Esophagus muscularis mucosa (tissue), 3 donors: ENCODE data around the gene MYH7.
"Not testable (repeated sequence)": the region's sequence is repeated elsewhere in the genome, so short reads cannot be mapped to it uniquely, and the experiment has no call there.

Experiments
- EP300 ChIP-seq: sonication (generic); formaldehyde crosslinking; IDR thresholded peaks from one replicate; pipeline ENCODE4 v1.6.1; 2017; ENCODE audit warnings: antibody characterized with exemption
- TF ChIP-seq, protein P1 (sequence below), 3 experiments: fragments of 200-600 bp in 2 of 3; fragments of 450-650 bp in 1 of 3; sonication (generic) in 2 of 3; IDR thresholded peaks; one replicate each; pipeline ENCODE4 v1.5.1; 2017 to 2019; ENCODE audit warnings: antibody characterized with exemption in 3 of 3, mild to moderate bottlenecking in 2 of 3, moderate library complexity in 1 of 3

DNA sequence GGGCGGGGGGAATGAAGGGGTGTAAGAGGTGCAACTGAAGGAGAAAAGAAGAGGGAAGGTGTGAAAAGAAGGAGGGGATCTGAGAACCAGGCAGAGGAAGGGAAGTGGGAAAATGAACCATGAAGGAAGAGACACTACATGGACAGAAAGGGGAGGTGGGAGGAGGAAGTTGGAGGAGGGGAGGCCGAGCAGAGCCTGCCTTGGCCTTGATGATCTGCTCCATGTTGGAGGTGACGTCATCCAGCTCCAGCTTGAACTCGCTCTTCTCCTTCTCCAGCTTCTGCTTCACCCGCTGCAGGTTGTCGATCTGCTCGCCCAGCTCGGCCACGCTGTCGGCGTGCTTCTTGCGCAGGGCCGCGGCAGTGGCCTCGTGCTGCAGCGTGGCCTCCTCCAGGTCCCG, 15.8 kb downstream of the MYH7 start:
- TF ChIP-seq EP300, result not testable (repeated sequence)
- TF ChIP-seq, protein P1, sequence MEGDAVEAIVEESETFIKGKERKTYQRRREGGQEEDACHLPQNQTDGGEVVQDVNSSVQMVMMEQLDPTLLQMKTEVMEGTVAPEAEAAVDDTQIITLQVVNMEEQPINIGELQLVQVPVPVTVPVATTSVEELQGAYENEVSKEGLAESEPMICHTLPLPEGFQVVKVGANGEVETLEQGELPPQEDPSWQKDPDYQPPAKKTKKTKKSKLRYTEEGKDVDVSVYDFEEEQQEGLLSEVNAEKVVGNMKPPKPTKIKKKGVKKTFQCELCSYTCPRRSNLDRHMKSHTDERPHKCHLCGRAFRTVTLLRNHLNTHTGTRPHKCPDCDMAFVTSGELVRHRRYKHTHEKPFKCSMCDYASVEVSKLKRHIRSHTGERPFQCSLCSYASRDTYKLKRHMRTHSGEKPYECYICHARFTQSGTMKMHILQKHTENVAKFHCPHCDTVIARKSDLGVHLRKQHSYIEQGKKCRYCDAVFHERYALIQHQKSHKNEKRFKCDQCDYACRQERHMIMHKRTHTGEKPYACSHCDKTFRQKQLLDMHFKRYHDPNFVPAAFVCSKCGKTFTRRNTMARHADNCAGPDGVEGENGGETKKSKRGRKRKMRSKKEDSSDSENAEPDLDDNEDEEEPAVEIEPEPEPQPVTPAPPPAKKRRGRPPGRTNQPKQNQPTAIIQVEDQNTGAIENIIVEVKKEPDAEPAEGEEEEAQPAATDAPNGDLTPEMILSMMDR (IDR thresholded peaks at IDR 0.05), result not testable (repeated sequence)
